Vagina (tissue), 2 donors: ENCODE results near the gene ARMH3. TPM values are rescaled to one million over a fixed set of nuclear protein-coding genes. Genes with fewer than 3 reads are reported as not detected.
A peak's percentile ranks its signal among the peaks of the same experiment; 100 is the strongest.

Source experiments
- DNase-seq, 2 donors: peaks; one replicate each; pipeline ENCODE4 v3.0.0-alpha.2; 2017; ENCODE audit errors: extremely low spot score in 2 of 2
- H3K27ac ChIP-seq: fragments of 200-600 bp; sonication (generic); one replicate; pipeline ENCODE4 v1.5.1; 2019
- H3K27me3 ChIP-seq: fragments of 200-600 bp; sonication (generic); one replicate; pipeline ENCODE4 v1.5.1; 2019
- H3K36me3 ChIP-seq, 2 donors: fragments of 200-600 bp; sonication (generic); one replicate each; pipeline ENCODE4 v1.5.1; 2017 to 2019
- H3K4me1 ChIP-seq: fragments of 200-600 bp; sonication (generic); one replicate; pipeline ENCODE4 v1.5.1; 2019
- H3K4me3 ChIP-seq, 2 donors: fragments of 200-600 bp; sonication (generic); 1 replicate in 1 of 2; 2 replicates in 1 of 2; pipeline ENCODE4 v1.5.1; 2016 to 2019
- H3K9me3 ChIP-seq: fragments of 200-600 bp; sonication (generic); one replicate; pipeline ENCODE4 v1.5.1; 2019
- POLR2A ChIP-seq, 2 donors: fragments of 450-650 bp; IDR thresholded peaks; one replicate each; pipeline ENCODE4 v1.6.1; 2017; ENCODE audit warnings: antibody characterized with exemption in 2 of 2, mild to moderate bottlenecking in 2 of 2, moderate library complexity in 2 of 2
- POLR2AphosphoS5 ChIP-seq, 2 donors: sonication (generic); formaldehyde crosslinking; IDR thresholded peaks; one replicate each; pipeline ENCODE4 v1.9.0; 2017; ENCODE audit warnings: antibody characterized with exemption in 2 of 2, mild to moderate bottlenecking in 2 of 2, low read depth in 1 of 2; ENCODE audit not compliant: insufficient read depth in 1 of 2
- intact Hi-C: fragments of 100-400 bp; cut with DNase I; formaldehyde crosslinking; loops from one replicate; pipeline ENCODE4 v1.15.1; 2023
- total RNA-seq: library from RNA; depleted of rRNA; stranded (reverse); fragments of >200 nt; gene quantifications from one replicate; pipeline ENCODE4 v1.2.3, GENCODE V29; 2016
- TF ChIP-seq, protein P1 (sequence below), 3 experiments: fragments of 450-650 bp in 2 of 3; fragments of 200-600 bp in 1 of 3; sonication (generic) in 1 of 3; IDR thresholded peaks; one replicate each; pipeline ENCODE4 v1.5.1; 2017 to 2019; ENCODE audit warnings: antibody characterized with exemption in 3 of 3, mild to moderate bottlenecking in 2 of 3, moderate library complexity in 2 of 3

Gene ARMH3
- total RNA-seq, 1 donor from 2014 or later = 26.5 TPM

DNA sequence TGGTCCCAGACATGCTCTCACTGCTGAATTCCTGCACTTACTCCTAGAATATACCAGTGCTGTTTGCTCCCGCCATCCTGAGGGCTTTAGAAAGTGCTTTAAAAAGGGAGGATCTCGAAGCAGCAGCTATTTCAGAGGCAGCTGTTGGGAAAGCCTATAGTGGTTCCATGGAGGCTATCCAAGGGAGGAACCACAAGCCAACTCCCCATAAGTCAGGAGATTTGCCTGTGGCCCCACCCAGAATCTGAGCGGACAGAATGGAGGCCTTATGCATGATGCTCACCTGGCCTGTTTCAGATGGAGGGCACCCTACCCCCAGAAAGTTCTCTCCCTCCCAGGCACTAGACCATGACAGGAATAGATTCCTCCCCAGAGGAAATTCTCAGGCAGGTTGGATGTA is 210.1 kb downstream of the ARMH3 start:
- Histone ChIP-seq H3K4me1 (peaks cover 21% of the 10 kb centered on the region), H3K27me3 (no peaks in the 10 kb centered on the region), H3K9me3 (no peaks in the 10 kb centered on the region), H3K4me3 (no peak overlapping the region), H3K27ac (no peak overlapping the region), H3K36me3 (peaks cover 0 to 24% of the 10 kb centered on the region in 2 donors)
- peak in 1 of 2 donors; percentile 77 for DNase-seq
- TF ChIP-seq POLR2AphosphoS5 (IDR thresholded peaks at IDR 0.05; ENCODE audit: insufficient read depth in 1 of 2, low read depth in 1 of 2) (no peak), POLR2A (IDR thresholded peaks at IDR 0.05) (no peak)
- TF ChIP-seq, protein P1, sequence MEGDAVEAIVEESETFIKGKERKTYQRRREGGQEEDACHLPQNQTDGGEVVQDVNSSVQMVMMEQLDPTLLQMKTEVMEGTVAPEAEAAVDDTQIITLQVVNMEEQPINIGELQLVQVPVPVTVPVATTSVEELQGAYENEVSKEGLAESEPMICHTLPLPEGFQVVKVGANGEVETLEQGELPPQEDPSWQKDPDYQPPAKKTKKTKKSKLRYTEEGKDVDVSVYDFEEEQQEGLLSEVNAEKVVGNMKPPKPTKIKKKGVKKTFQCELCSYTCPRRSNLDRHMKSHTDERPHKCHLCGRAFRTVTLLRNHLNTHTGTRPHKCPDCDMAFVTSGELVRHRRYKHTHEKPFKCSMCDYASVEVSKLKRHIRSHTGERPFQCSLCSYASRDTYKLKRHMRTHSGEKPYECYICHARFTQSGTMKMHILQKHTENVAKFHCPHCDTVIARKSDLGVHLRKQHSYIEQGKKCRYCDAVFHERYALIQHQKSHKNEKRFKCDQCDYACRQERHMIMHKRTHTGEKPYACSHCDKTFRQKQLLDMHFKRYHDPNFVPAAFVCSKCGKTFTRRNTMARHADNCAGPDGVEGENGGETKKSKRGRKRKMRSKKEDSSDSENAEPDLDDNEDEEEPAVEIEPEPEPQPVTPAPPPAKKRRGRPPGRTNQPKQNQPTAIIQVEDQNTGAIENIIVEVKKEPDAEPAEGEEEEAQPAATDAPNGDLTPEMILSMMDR (IDR thresholded peaks at IDR 0.05) = no peak
- intact Hi-C loops = loop anchor here (10.0 kb wide), 1 partner anchor 159 kb away; no protein-coding TSS in a partner anchor

DNA sequence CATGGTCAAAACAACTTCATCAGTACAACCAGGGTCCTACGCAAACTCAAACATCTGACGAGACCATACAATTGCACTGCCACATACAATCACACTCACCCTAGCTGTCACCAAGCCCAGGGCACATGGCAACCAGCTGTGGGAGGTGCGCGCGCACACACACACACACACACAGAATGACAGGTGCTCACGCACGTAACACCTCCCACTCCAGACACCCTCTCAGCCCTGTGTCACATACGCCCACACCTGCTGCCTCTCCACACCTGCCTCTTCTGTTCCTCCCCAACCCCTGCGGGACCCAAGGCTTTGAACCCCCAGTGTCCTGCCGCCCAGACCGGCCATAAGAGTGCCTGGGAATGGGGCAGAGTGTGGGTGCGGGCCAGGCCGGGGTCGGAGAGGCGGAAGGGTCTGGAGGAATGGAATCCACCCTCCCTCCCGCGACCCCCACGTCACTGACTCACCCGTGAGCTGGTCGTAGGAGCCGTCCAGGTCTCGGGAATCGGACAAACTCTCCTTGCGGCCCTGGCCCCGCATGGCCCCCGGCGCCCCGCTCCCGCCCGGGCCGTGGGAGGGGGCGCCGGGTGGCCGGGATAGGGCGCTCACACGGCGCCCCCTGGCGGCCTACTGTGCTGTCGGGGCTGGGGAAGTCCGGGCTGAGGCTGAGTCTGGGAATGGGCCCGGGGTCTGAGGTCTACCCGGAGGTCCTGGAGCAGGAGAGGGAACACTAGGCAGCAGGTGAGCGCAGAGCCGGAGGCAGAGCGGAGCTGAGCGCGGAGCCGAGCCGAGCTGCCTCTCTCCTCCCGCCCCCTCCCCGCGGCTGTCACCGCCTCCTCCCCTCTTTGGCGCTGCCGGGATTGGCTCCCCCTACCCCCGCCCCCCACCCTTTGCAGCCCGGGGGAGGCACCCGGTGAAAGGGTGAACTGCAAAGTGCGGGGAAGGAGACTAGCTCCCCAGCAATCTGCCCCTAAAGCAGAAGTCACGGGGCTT is 212.6 kb downstream of the ARMH3 start, which contains the start of gene KCNIP2:
Gene KCNIP2 (minus strand): TSS at position 769 of the 990 bp plus-strand sequence. CDS start 232 bp downstream, at position 537.
- Histone ChIP-seq H3K36me3 (peaks cover 0 to 24% of the 10 kb centered on the region in 2 donors), H3K27me3 (no peaks in the 10 kb centered on the region), H3K4me1 (peaks cover 39% of the 10 kb centered on the region), H3K4me3 (no peak within 1 kb of the TSS), H3K9me3 (no peaks in the 10 kb centered on the region), H3K27ac (no peak within 1 kb of the TSS)
- intact Hi-C loops = loop anchor here (10.0 kb wide), 1 partner anchor 161 kb away; no protein-coding TSS in a partner anchor
- no peak for DNase-seq
- TF ChIP-seq, protein P1 (IDR thresholded peaks at IDR 0.05) = no peak
- TF ChIP-seq POLR2A (IDR thresholded peaks at IDR 0.05) = no peak
- TF ChIP-seq POLR2AphosphoS5 (IDR thresholded peaks at IDR 0.05; ENCODE audit: insufficient read depth in 1 of 2, low read depth in 1 of 2) = no peak

DNA sequence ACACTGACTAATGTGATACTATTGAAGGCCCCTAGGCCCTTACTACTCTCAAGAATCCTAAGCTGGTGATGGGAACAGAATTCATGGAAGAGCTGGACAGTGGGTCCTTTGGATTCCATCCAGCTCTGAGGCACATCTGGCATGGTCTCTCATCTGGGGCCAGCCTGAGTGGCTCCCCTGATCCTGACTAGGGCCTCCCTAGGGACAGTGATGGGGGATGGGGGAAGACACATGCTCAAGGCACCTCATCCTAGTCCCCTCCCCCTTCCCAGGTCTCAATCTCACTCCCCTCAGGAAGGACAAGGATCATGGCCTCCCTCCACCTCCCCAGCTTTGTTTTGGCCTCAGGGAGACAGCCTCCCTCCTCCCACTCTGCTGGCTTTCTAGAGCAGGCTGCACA is 214.1 kb downstream of the ARMH3 start:
- Histone ChIP-seq H3K4me1 (peaks cover 39% of the 10 kb centered on the region), H3K27me3 (no peaks in the 10 kb centered on the region), H3K27ac (no peak overlapping the region), H3K9me3 (no peaks in the 10 kb centered on the region), H3K4me3 (no peak overlapping the region), H3K36me3 (peaks cover 0 to 18% of the 10 kb centered on the region in 2 donors)
- TF ChIP-seq POLR2AphosphoS5 (IDR thresholded peaks at IDR 0.05; ENCODE audit: insufficient read depth in 1 of 2, low read depth in 1 of 2) = no peak
- TF ChIP-seq, protein P1 (IDR thresholded peaks at IDR 0.05) = no peak
- no peak for TF ChIP-seq POLR2A (IDR thresholded peaks at IDR 0.05)
- intact Hi-C loops = loop anchor here (10.0 kb wide), 1 partner anchor 163 kb away; no protein-coding TSS in a partner anchor
- no peak for DNase-seq

DNA sequence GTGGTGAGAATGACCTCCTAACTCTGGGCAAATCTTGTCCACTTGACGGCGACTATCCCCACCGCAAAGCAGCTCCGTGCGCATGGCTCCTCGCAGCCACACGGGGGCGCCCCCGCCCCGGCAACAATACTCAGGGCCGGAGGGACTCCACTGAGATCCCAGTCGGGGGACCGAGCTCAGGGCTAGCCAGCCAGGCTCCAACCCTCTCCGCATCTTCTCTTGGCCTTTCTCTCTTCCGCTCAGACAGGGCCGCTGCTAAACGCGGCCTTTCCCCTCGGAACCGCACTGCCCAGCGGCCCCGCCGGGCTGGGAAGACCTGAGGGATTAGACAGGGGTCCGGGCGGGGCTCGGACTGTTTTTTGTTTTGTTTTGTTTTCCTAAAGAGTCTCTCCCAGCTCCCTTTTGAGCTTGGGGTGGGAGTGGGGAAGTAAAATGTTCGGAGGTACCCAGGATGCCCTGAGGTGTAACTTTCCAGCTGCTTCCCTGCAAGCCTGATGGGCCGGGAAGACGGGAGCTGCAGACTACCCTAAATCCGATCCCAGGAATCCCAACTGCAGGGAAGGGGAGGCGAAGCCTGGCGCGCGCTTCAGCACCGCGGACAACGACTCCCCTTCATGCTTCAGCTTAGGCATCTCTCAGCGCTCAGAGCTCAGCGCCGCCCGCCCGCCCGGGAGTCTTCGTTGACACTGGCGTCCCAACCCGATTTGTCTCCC is 215.1 kb downstream of the ARMH3 start:
- no peak for TF ChIP-seq POLR2A (IDR thresholded peaks at IDR 0.05)
- TF ChIP-seq POLR2AphosphoS5 (IDR thresholded peaks at IDR 0.05; ENCODE audit: insufficient read depth in 1 of 2, low read depth in 1 of 2) = no peak
- TF ChIP-seq, protein P1 (IDR thresholded peaks at IDR 0.05) = peak; percentile 21 to 59 (median 41)
- intact Hi-C loops = loop anchor here (10.0 kb wide), 1 partner anchor 164 kb away; no protein-coding TSS in a partner anchor
- Histone ChIP-seq H3K9me3 (no peaks in the 10 kb centered on the region), H3K36me3 (peaks cover 0 to 8% of the 10 kb centered on the region in 2 donors), H3K4me1 (peaks cover 46% of the 10 kb centered on the region), H3K27me3 (no peaks in the 10 kb centered on the region), H3K4me3 (peak overlapping the region in 1 of 2 donors; percentile 26), H3K27ac (no peak overlapping the region)
- no peak for DNase-seq
